GM13977 (cell line): Measurements from ENCODE around the gene SLC6A20.
"Not testable (repeated sequence)": the region's sequence is repeated elsewhere in the genome, so short reads cannot be mapped to it uniquely, and the experiment has no call there.

Experiments used
- DNase-seq: peaks from one replicate; pipeline ENCODE4 v3.0.0; 2012; ENCODE audit warnings: low spot score
- CTCF ChIP-seq: IDR thresholded peaks from 2 replicates; pipeline ENCODE4 v1.5.1; 2012; ENCODE audit warnings: mild to moderate bottlenecking, control low read depth; ENCODE audit not compliant: insufficient read depth; ENCODE audit errors: extremely low read depth, missing control alignments
- in situ Hi-C: fragments of 300-500 bp; cut with MboI; formaldehyde crosslinking; loops from one replicate; pipeline ENCODE4 v1.12.0; 2022; ENCODE audit warnings: low sequenced_read_pairs, low pct_unique_long_range_greater_than_20kb, mixed read lengths, inconsistent platforms; ENCODE audit not compliant: unreplicated experiment

The SLC6A20 gene

DNA sequence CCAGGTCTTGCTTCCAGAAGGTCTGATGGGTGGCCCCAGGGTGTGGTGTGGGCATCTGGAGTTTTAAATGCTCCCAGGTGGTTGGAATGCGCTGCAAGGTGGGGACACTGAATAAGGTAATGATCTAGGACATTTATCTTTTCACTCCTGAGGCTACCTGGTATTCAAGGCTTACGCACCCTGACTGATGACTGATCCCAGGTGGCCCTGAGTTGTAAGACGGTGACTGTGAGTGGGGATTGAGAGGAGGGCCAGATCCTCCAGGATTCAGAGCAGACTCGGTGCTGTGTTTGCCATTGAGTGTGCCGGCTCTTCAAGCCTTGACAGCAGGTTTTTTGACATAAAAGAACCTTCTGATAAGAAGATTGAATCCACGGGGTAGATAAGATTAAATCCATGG, 40.3 kb downstream of the SLC6A20 start:
- no peak for TF ChIP-seq CTCF
- DNase-seq, result no peak
- in situ Hi-C loops, result loop anchor here (10.0 to 25.0 kb wide), 2 partner anchors 319 to 631 kb away; no protein-coding TSS in a partner anchor

GRCh38 chr3:45754461-45754860, 41.9 kb downstream of the SLC6A20 start:
- DNase-seq, result no peak
- no peak for TF ChIP-seq CTCF
- in situ Hi-C loops, result loop anchor here (10.0 to 25.0 kb wide), 2 partner anchors 320 to 633 kb away; no protein-coding TSS in a partner anchor

DNA sequence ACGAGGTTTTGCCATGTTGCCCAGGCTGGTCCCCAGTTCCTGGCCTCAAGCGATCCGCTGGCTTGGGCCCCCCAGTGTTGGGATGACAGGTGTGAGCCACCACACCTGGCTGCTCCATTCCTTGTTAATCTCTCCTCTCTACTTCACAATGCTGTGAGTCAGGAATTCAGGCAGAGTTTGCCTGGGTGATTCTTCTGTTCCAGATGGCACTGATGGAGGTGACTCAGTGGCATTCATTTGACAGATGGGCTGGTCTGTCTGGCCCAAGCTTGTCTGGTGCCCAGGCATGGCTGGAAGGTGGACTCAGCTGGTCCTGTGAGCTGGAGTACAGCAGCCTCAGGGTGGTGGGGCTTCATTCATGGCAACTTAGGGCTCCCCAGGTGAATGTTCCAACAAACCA, 43.2 kb downstream of the SLC6A20 start:
- in situ Hi-C loops, result loop anchor here (10.0 to 25.0 kb wide), 2 partner anchors 322 to 634 kb away; no protein-coding TSS in a partner anchor
- TF ChIP-seq CTCF, result no peak
- DNase-seq, result no peak

DNA sequence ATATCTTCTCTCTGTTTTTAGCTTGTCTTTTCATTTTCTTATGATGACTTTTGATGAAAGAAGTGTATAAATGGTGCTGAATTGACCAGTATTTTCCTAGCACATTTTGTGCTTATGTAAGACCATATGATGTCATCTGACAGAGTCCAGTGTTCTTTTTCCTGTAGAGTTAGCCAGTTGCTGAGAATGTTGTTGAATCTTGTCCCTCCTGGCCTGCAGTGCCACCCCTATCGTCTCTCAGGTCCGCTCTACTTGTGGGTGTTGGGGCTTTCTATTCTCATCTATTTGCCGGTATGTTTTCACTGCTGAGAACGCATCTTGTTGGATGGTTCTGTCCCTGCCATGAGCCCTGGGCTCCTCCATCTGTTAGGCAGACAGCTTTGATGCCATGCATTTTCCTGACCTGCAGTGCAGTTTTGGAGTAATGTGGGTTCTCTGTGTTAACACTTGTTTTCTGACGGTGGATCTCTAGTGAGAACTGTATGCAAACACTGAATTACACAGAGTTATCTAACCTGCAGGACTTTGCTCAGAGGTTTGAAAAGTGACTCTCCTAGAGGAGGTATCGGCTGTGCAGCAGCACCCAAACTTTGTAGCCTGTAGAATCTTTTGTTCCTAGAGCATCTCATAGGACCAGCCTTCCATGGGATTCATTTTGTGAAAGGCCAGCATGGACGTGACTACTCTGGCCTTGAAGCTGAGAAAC, 44.6 kb downstream of the SLC6A20 start:
- TF ChIP-seq CTCF, result no peak
- DNase-seq, result no peak
- in situ Hi-C loops, result loop anchor here (10.0 to 25.0 kb wide), 2 partner anchors 323 to 636 kb away; no protein-coding TSS in a partner anchor

- in situ Hi-C loops, result loop anchor here (10.0 to 25.0 kb wide), 2 partner anchors 325 to 637 kb away; no protein-coding TSS in a partner anchor
- TF ChIP-seq CTCF, result no peak
- DNase-seq, result no peak
Observed at GRCh38 chr3:45749880-45750279, 46.5 kb downstream of the SLC6A20 start.

- DNase-seq, in situ Hi-C loops: not testable (repeated sequence)
Observed at GRCh38 chr3:45749036-45749600, 47.2 kb downstream of the SLC6A20 start.

GRCh38 chr3:45748068-45748467, 48.3 kb downstream of the SLC6A20 start:
- no peak for TF ChIP-seq CTCF
- DNase-seq, result no peak
- in situ Hi-C loops, result no loop called here
